Mucosa of rectum (tissue), 2 donors: ENCODE measurements around the gene ETV6.

Source experiments
- H3K27ac ChIP-seq, 2 donors: one replicate each; pipeline ENCODE4 v1.7.0; 2013; ENCODE audit warnings: inconsistent platforms in 2 of 2, low read depth in 2 of 2, low read length in 2 of 2
- H3K27me3 ChIP-seq, 2 donors: one replicate each; pipeline ENCODE4 v1.7.0; 2013; ENCODE audit warnings: low read length in 2 of 2; ENCODE audit not compliant: control insufficient read depth in 2 of 2, insufficient read depth in 2 of 2
- H3K36me3 ChIP-seq, 2 donors: one replicate each; pipeline ENCODE4 v1.7.0; 2013; ENCODE audit warnings: low read length in 2 of 2; ENCODE audit not compliant: control insufficient read depth in 2 of 2, insufficient read depth in 2 of 2
- H3K4me1 ChIP-seq, 2 donors: one replicate each; pipeline ENCODE4 v1.7.0; 2013; ENCODE audit warnings: low read length in 2 of 2, mild to moderate bottlenecking in 1 of 2; ENCODE audit not compliant: control insufficient read depth in 2 of 2, insufficient read depth in 2 of 2
- H3K4me3 ChIP-seq, 2 donors: one replicate each; pipeline ENCODE4 v1.7.0; 2013; ENCODE audit warnings: low read length in 2 of 2
- H3K9ac ChIP-seq, 2 donors: one replicate each; pipeline ENCODE4 v1.7.0; 2013; ENCODE audit warnings: low read length in 2 of 2, low read depth in 1 of 2, mild to moderate bottlenecking in 1 of 2
- H3K9me3 ChIP-seq, 2 donors: one replicate each; pipeline ENCODE4 v1.7.0; 2013; ENCODE audit warnings: low read length in 2 of 2; ENCODE audit not compliant: control insufficient read depth in 2 of 2
- donor health status: healthy.
- donor health status: Normal muscosa, but diverticular disease.

ETV6 gene

GRCh38 chr12:11765817-11766794 is 116.6 kb downstream of the ETV6 start:
- H3K4me3 ChIP-seq = peak overlapping the region in 1 of 2 donors; percentile 8
- peak overlapping the region; percentile 64 to 81 for H3K27ac ChIP-seq
- H3K36me3 ChIP-seq = peaks cover 3% of the 10 kb centered on the region in 2 donors
- H3K27me3 ChIP-seq = no peaks in the 10 kb centered on the region
- H3K9me3 ChIP-seq = no peaks in the 10 kb centered on the region
- peaks cover 50 to 54% of the 10 kb centered on the region in 2 donors for H3K4me1 ChIP-seq
- H3K9ac ChIP-seq = peak overlapping the region in 1 of 2 donors; percentile 43

GRCh38 chr12:11767029-11767724 is 117.7 kb downstream of the ETV6 start:
- Histone ChIP-seq H3K9ac (no peak overlapping the region), H3K4me1 (peaks cover 45 to 51% of the 10 kb centered on the region in 2 donors), H3K36me3 (peaks cover 3% of the 10 kb centered on the region in 2 donors), H3K27ac (peak overlapping the region in 1 of 2 donors; percentile 81), H3K9me3 (no peaks in the 10 kb centered on the region), H3K4me3 (no peak overlapping the region), H3K27me3 (no peaks in the 10 kb centered on the region)

- Histone ChIP-seq H3K27ac (peak overlapping the region in 1 of 2 donors; percentile 10), H3K27me3 (no peaks in the 10 kb centered on the region), H3K4me1 (peaks cover 39 to 45% of the 10 kb centered on the region in 2 donors), H3K9me3 (no peaks in the 10 kb centered on the region), H3K36me3 (peaks cover 3% of the 10 kb centered on the region in 2 donors), H3K9ac (no peak overlapping the region), H3K4me3 (no peak overlapping the region)
Observed at GRCh38 chr12:11767798-11768197, 118.3 kb downstream of the ETV6 start.

DNA sequence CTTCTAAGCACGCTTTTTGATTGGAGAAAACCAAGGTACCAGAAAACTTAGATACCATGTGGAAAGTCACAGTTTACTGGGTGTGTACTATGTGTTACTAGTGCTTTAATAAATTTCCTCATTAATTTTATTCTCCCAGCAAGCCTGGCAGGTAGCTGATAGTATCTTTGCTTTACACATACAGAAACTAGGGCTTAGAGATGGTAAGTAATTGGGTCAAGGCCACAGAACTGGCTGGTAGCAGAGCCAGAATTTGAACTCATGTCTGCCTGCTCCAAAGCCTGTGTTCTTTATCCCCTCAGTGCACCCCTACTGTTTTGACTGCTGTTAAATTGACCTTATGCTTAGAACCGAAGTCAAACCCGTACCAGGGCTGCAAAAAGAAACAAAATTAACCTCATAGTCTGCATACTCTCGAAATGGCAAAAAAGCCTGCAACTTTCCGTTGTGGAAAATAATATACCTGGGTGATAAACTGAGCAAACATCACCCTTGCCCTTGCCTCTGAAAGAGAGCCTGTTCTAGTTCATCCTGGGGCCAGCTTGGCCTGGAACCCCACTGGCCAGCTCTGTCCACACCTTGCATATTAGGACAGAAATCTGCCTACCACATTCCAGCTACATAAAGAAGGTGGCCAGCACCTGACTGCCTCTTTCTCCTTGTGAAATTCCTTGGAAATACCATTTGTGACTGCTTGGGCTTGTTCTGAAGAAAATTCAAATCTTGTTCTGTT is 118.9 kb downstream of the ETV6 start:
- Histone ChIP-seq H3K9ac (no peak overlapping the region), H3K4me3 (no peak overlapping the region), H3K36me3 (peaks cover 3% of the 10 kb centered on the region in 2 donors), H3K9me3 (no peaks in the 10 kb centered on the region), H3K27ac (peak overlapping the region; percentile 10 to 41), H3K27me3 (no peaks in the 10 kb centered on the region), H3K4me1 (peaks cover 34 to 39% of the 10 kb centered on the region in 2 donors)

DNA sequence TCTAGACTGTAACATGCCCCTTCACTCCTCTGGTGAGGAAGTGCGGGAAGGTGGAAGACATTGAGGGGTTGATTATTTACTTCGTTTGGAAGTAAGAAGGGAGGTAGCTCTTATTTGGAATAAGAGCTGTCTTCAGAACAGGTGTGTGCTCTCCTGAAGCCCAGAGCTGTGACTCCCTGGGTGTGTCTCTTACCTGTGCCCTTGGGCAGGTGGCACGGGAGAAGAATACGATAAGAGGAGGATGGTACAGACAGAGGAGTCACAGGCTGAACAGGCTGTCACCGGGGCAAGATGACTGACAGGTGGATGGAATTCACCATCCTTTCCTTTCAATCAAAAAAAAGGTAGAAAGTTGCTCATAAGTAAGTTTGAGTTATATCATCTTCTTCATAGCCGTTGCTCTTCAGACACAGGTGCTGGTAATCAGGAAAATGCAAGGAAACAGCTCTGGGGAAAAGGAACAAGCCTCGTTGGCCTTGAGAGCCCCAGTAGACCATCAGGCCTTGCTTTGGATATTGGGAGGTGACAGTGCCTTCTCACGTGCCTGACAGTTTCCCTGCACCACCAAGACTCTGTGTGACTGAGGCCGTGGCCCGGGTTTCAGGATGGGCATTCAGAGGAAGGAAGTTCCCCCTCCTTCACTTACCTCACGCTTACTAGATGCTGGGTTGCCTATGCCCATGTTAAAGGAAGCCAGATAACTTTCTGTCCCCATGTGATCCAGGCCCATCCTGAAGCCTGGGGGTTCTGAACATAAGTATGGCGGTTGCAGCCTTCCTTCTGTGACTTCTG is 120.4 kb downstream of the ETV6 start:
- no peaks in the 10 kb centered on the region for H3K9me3 ChIP-seq
- peaks cover 0 to 5% of the 10 kb centered on the region in 2 donors for H3K36me3 ChIP-seq
- peak overlapping the region; percentile 30 to 59 for H3K27ac ChIP-seq
- H3K27me3 ChIP-seq = no peaks in the 10 kb centered on the region
- H3K9ac ChIP-seq = no peak overlapping the region
- H3K4me3 ChIP-seq = no peak overlapping the region
- H3K4me1 ChIP-seq = peaks cover 34 to 36% of the 10 kb centered on the region in 2 donors

DNA sequence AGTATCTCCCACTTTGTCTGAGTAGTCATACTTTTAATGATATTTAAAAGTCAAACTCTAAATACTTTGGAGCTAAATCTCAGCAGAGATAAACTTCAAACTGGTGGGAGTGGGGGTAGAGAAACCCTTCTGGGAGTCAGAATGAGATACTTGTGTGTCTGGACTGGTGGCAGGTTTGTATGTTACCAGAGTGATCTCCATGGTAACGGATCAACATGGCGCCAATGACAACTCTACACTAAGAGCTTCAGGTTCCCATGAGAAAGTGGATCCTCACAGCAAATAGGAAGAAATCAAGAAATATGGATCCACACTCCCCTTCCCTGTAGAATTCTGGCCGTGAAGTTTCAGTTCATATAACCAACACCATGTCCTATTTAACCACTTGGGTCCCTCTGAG is 121.9 kb downstream of the ETV6 start:
- Histone ChIP-seq H3K4me3 (no peak overlapping the region), H3K27ac (no peak overlapping the region), H3K9ac (no peak overlapping the region), H3K36me3 (peaks cover 0 to 7% of the 10 kb centered on the region in 2 donors), H3K9me3 (no peaks in the 10 kb centered on the region), H3K27me3 (no peaks in the 10 kb centered on the region), H3K4me1 (peaks cover 25 to 34% of the 10 kb centered on the region in 2 donors)

- H3K4me1 ChIP-seq = peaks cover 18 to 34% of the 10 kb centered on the region in 2 donors
Observed at GRCh38 chr12:11771895-11772502, 122.5 kb downstream of the ETV6 start.

DNA sequence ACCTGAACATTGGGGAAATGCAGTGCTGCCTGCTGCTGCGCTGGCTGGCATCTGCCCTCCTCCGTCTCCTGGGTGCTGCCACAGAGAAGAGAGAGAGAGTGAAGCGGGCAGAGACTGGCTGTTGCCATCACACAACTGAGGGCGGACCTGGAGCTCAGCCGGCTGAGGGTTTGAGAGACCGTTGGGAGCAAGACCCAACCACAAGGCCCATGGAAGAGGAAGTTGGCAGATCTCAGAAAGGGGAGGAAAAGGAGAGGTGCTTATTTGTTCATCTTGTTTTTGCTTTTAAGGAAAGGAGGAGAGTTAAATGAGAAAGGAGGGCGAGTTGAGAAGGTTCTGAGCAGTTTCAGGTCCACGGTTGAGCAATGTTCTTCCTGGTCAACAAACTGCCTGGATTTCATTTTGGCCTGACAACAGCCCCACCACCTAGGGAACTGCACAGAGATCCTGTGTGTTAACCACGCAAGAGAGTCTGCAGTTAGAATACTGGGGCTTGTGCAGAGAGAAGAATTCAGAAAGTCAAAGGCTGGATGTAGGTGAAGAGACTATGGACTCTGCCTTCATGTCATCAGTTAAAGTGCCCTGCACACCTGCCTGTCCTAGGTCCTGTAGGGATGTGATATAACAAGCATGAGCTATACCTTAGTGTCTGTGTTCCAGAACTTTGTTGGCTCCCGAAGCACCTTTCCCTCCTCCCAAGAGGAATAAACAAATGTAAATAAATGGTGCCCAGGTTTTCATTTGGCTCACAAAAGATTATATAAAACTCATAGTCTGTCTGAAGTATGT is 124.6 kb downstream of the ETV6 start:
- Histone ChIP-seq H3K36me3 (peaks cover 0 to 7% of the 10 kb centered on the region in 2 donors), H3K9ac (no peak overlapping the region), H3K27me3 (no peaks in the 10 kb centered on the region), H3K27ac (no peak overlapping the region), H3K4me3 (no peak overlapping the region), H3K9me3 (no peaks in the 10 kb centered on the region), H3K4me1 (peaks cover 8 to 22% of the 10 kb centered on the region in 2 donors)

More at GRCh38 chr12:11771895-11772502, 122.5 kb downstream of the ETV6 start:
- Histone ChIP-seq H3K27me3 (no peaks in the 10 kb centered on the region), H3K4me3 (no peak overlapping the region), H3K9ac (no peak overlapping the region), H3K9me3 (no peaks in the 10 kb centered on the region), H3K27ac (no peak overlapping the region), H3K36me3 (peaks cover 0 to 7% of the 10 kb centered on the region in 2 donors)
